HEK293 (cell line): ENCODE results near the gene CYB5R4.

Experiments used
- KLF1 ChIP-seq: fragments of 450-650 bp; formaldehyde crosslinking; IDR thresholded peaks from 2 replicates; pipeline ENCODE4 v1.5.1; 2016; ENCODE audit warnings: missing biosample characterization, missing genetic modification characterization
- OSR2 ChIP-seq: fragments of 450-650 bp; formaldehyde crosslinking; IDR thresholded peaks from 2 replicates; pipeline ENCODE4 v1.5.1; 2016; ENCODE audit warnings: missing biosample characterization, missing genetic modification characterization
- SCRT2 ChIP-seq: fragments of 450-650 bp; formaldehyde crosslinking; IDR thresholded peaks from 2 replicates; pipeline ENCODE4 v1.5.1; 2016; ENCODE audit warnings: missing biosample characterization, missing genetic modification characterization
- SETDB1 ChIP-seq: IDR thresholded peaks from one replicate; pipeline ENCODE4 v1.6.1; 2017; ENCODE audit warnings: mild to moderate bottlenecking, low read length, moderate library complexity, mixed read lengths; ENCODE audit not compliant: insufficient read length
- ZBTB20 ChIP-seq: fragments of 450-650 bp; formaldehyde crosslinking; IDR thresholded peaks from 2 replicates; pipeline ENCODE4 v1.5.1; 2016; ENCODE audit warnings: missing biosample characterization, missing genetic modification characterization
- ZBTB48 ChIP-seq: fragments of 450-650 bp; formaldehyde crosslinking; IDR thresholded peaks from 2 replicates; pipeline ENCODE4 v1.5.1; 2016; ENCODE audit warnings: missing biosample characterization, missing genetic modification characterization
- ZFP3 ChIP-seq: fragments of 450-650 bp; formaldehyde crosslinking; IDR thresholded peaks from 2 replicates; pipeline ENCODE4 v1.5.1; 2016; ENCODE audit warnings: low read depth, missing biosample characterization, missing genetic modification characterization
- ZIC2 ChIP-seq: fragments of 450-650 bp; formaldehyde crosslinking; IDR thresholded peaks from 2 replicates; pipeline ENCODE4 v1.5.1; 2016; ENCODE audit warnings: missing biosample characterization, missing genetic modification characterization
- ZNF138 ChIP-seq: fragments of 450-650 bp; formaldehyde crosslinking; IDR thresholded peaks from 2 replicates; pipeline ENCODE4 v1.5.1; 2016; ENCODE audit warnings: missing biosample characterization, missing genetic modification characterization, borderline replicate concordance
- ZNF140 ChIP-seq: fragments of 450-650 bp; formaldehyde crosslinking; IDR thresholded peaks from 2 replicates; pipeline ENCODE4 v1.5.1; 2016; ENCODE audit warnings: missing biosample characterization, missing genetic modification characterization
- ZNF16 ChIP-seq: fragments of 450-650 bp; formaldehyde crosslinking; IDR thresholded peaks from 2 replicates; pipeline ENCODE4 v1.5.1; 2016; ENCODE audit warnings: low read depth, missing biosample characterization, missing genetic modification characterization
- ZNF19 ChIP-seq: fragments of 450-650 bp; formaldehyde crosslinking; IDR thresholded peaks from 2 replicates; pipeline ENCODE4; 2016; ENCODE audit warnings: missing biosample characterization, missing genetic modification characterization, low read depth
- ZNF2 ChIP-seq: fragments of 450-650 bp; formaldehyde crosslinking; IDR thresholded peaks from 2 replicates; pipeline ENCODE4 v1.5.1; 2016; ENCODE audit warnings: missing biosample characterization, missing genetic modification characterization
- ZNF248 ChIP-seq: fragments of 450-650 bp; formaldehyde crosslinking; IDR thresholded peaks from 2 replicates; pipeline ENCODE4 v1.5.1; 2017; ENCODE audit warnings: missing biosample characterization, missing genetic modification characterization
- ZNF37A ChIP-seq: fragments of 450-650 bp; IDR thresholded peaks from 2 replicates; pipeline ENCODE4 v1.5.1; 2018; ENCODE audit warnings: missing biosample characterization, missing genetic modification characterization
- ZNF394 ChIP-seq: fragments of 450-650 bp; formaldehyde crosslinking; IDR thresholded peaks from 2 replicates; pipeline ENCODE4 v1.5.1; 2016; ENCODE audit warnings: missing biosample characterization, missing genetic modification characterization, mild to moderate bottlenecking, moderate library complexity, borderline replicate concordance
- ZNF404 ChIP-seq: fragments of 450-650 bp; formaldehyde crosslinking; IDR thresholded peaks from 2 replicates; pipeline ENCODE4 v1.5.1; 2017; ENCODE audit warnings: missing biosample characterization, missing genetic modification characterization
- ZNF426 ChIP-seq: fragments of 450-650 bp; formaldehyde crosslinking; IDR thresholded peaks from 2 replicates; pipeline ENCODE4 v1.5.1; 2017; ENCODE audit warnings: missing biosample characterization, missing genetic modification characterization, mild to moderate bottlenecking, inconsistent platforms, moderate library complexity
- ZNF488 ChIP-seq: fragments of 450-650 bp; formaldehyde crosslinking; IDR thresholded peaks from 2 replicates; pipeline ENCODE4 v1.5.1; 2016; ENCODE audit warnings: missing biosample characterization, missing genetic modification characterization
- ZNF514 ChIP-seq: fragments of 450-650 bp; formaldehyde crosslinking; IDR thresholded peaks from 2 replicates; pipeline ENCODE4 v1.5.1; 2016; ENCODE audit warnings: missing biosample characterization, missing genetic modification characterization
- ZNF518A ChIP-seq: fragments of 450-650 bp; formaldehyde crosslinking; conservative IDR thresholded peaks from 2 replicates; pipeline ENCODE4 v1.5.1; 2016; ENCODE audit warnings: low read depth, missing biosample characterization, missing genetic modification characterization
- ZNF529 ChIP-seq: fragments of 450-650 bp; formaldehyde crosslinking; IDR thresholded peaks from 2 replicates; pipeline ENCODE4 v1.5.1; 2017; ENCODE audit warnings: missing genetic modification characterization, missing biosample characterization; ENCODE audit not compliant: insufficient replicate concordance
- ZNF549 ChIP-seq: fragments of 450-650 bp; IDR thresholded peaks from 2 replicates; pipeline ENCODE4 v1.5.1; 2018; ENCODE audit warnings: missing biosample characterization, missing genetic modification characterization, mild to moderate bottlenecking, inconsistent platforms, moderate library complexity
- ZNF555 ChIP-seq: fragments of 450-650 bp; formaldehyde crosslinking; conservative IDR thresholded peaks from 2 replicates; pipeline ENCODE4 v1.5.1; 2017; ENCODE audit warnings: missing biosample characterization, mild to moderate bottlenecking, missing genetic modification characterization, inconsistent platforms
- ZNF600 ChIP-seq: fragments of 450-650 bp; formaldehyde crosslinking; IDR thresholded peaks from 2 replicates; pipeline ENCODE4 v1.5.1; 2016; ENCODE audit warnings: missing biosample characterization, missing genetic modification characterization
- ZNF610 ChIP-seq: fragments of 450-650 bp; formaldehyde crosslinking; IDR thresholded peaks from 2 replicates; pipeline ENCODE4 v1.5.1; 2016; ENCODE audit warnings: missing biosample characterization, missing genetic modification characterization, borderline replicate concordance
- ZNF624 ChIP-seq: fragments of 450-650 bp; formaldehyde crosslinking; IDR thresholded peaks from 2 replicates; pipeline ENCODE4 v1.5.1; 2017; ENCODE audit warnings: missing biosample characterization, missing genetic modification characterization
- ZNF626 ChIP-seq: fragments of 450-650 bp; sonication (Bioruptor Pico); formaldehyde crosslinking; IDR thresholded peaks from 2 replicates; pipeline ENCODE4 v1.5.1; 2018; ENCODE audit warnings: missing biosample characterization, missing genetic modification characterization, inconsistent platforms
- ZNF658 ChIP-seq: fragments of 450-650 bp; formaldehyde crosslinking; IDR thresholded peaks from 2 replicates; pipeline ENCODE4; 2016; ENCODE audit warnings: missing biosample characterization, missing genetic modification characterization
- ZNF677 ChIP-seq: fragments of 450-650 bp; IDR thresholded peaks from 2 replicates; pipeline ENCODE4 v1.5.0; 2018; ENCODE audit warnings: missing biosample characterization, mild to moderate bottlenecking, missing genetic modification characterization, moderate library complexity
- TF ChIP-seq, protein P1 (sequence below): fragments of 450-650 bp; formaldehyde crosslinking; IDR thresholded peaks from 2 replicates; pipeline ENCODE4 v1.5.1; 2017; ENCODE audit warnings: missing biosample characterization, missing genetic modification characterization
- TF ChIP-seq, protein P2 (sequence below): fragments of 450-650 bp; formaldehyde crosslinking; IDR thresholded peaks from 2 replicates; pipeline ENCODE4 v1.5.1; 2017; ENCODE audit warnings: missing biosample characterization, missing genetic modification characterization

Gene CYB5R4

DNA sequence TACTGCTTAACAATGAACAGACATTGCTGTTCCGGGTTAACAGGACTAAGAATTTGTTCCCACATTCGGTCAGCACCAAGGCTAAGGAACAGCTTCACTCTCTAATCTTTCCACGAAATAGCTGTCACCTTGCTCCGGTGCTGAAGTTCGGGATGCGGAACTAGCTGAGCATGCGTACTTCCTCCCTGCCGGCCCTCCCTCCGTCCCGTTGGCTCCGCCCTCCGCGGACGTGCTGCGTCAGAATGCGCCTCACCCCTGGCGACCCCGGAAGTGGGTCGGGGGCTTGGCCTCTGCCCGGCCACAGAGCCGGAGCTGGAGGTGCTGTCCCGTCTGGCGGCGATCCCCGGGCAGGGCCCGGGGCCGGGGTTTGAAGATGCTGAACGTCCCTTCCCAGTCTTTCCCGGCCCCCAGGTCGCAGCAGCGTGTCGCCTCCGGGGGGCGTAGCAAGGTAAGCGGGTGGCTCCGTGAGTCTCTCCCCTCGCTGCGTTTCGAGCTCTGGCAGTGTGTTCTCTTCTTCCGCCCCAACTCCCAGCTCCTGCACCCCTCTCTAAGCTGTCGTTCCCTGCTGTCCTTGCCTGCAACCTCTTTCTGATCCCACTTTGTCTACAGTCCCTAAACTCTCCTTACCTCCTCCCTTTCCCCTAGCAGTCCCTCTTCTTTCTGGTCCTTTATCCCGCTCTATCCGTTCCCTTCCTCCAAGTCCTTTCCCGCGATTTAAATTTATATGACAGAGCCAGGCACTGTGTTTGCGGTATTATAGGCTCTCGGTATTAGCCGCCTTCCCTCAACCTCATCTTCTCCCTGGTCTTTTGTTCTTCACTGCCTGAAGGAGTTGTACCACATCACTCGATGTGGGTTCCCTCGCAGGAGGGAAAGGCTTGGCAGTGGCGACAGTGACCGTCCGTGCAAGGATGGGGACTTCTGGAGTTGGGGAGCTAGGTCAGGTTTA, at the start of gene CYB5R4 (continued):
- TF ChIP-seq ZNF140, result no peak
- TF ChIP-seq ZNF529 (tag by site-specific recombination), result no peak
- TF ChIP-seq ZNF626 (tag by site-specific recombination), result no peak
- TF ChIP-seq ZNF555 (tag by site-specific recombination), result no peak
- TF ChIP-seq ZNF248, result no peak
- no peak for TF ChIP-seq OSR2 (tag by site-specific recombination)
- TF ChIP-seq SCRT2 (tag by site-specific recombination), result no peak
- TF ChIP-seq ZNF610 (tag by site-specific recombination), result peak; percentile 42; the same call in 1 of the 2 replicates
- peak; percentile 72 for TF ChIP-seq KLF1
- no peak for TF ChIP-seq ZNF138 (tag by site-specific recombination)
- peak; percentile 76 for TF ChIP-seq ZNF2 (tag by site-specific recombination)
- TF ChIP-seq ZNF600, result peak; percentile 85
- no peak for TF ChIP-seq ZNF19 (tag by site-specific recombination)
- no peak for TF ChIP-seq ZNF549
- TF ChIP-seq ZNF426 (tag by site-specific recombination), result no peak
- no peak for TF ChIP-seq ZNF677 (tag by site-specific recombination)
- TF ChIP-seq, protein P1, sequence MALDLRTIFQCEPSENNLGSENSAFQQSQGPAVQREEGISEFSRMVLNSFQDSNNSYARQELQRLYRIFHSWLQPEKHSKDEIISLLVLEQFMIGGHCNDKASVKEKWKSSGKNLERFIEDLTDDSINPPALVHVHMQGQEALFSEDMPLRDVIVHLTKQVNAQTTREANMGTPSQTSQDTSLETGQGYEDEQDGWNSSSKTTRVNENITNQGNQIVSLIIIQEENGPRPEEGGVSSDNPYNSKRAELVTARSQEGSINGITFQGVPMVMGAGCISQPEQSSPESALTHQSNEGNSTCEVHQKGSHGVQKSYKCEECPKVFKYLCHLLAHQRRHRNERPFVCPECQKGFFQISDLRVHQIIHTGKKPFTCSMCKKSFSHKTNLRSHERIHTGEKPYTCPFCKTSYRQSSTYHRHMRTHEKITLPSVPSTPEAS (tag by site-specific recombination), result peak; percentile 81
- no peak for TF ChIP-seq SETDB1
- no peak for TF ChIP-seq ZNF404
- TF ChIP-seq ZNF37A, result no peak
- peak; percentile 95 for TF ChIP-seq ZBTB20
- TF ChIP-seq, protein P2, sequence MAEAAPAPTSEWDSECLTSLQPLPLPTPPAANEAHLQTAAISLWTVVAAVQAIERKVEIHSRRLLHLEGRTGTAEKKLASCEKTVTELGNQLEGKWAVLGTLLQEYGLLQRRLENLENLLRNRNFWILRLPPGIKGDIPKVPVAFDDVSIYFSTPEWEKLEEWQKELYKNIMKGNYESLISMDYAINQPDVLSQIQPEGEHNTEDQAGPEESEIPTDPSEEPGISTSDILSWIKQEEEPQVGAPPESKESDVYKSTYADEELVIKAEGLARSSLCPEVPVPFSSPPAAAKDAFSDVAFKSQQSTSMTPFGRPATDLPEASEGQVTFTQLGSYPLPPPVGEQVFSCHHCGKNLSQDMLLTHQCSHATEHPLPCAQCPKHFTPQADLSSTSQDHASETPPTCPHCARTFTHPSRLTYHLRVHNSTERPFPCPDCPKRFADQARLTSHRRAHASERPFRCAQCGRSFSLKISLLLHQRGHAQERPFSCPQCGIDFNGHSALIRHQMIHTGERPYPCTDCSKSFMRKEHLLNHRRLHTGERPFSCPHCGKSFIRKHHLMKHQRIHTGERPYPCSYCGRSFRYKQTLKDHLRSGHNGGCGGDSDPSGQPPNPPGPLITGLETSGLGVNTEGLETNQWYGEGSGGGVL (tag by site-specific recombination), result no peak
- TF ChIP-seq ZNF394 (tag by site-specific recombination), result peak; percentile 51; the same call in 1 of the 2 replicates
- TF ChIP-seq ZNF518A (tag by site-specific recombination), result peak; percentile 35
- TF ChIP-seq ZNF514 (tag by site-specific recombination), result no peak
- no peak for TF ChIP-seq ZNF488 (tag by site-specific recombination)
- TF ChIP-seq ZIC2 (tag by site-specific recombination), result peak; percentile 64
- peak; percentile 37 for TF ChIP-seq ZNF16
- no peak for TF ChIP-seq ZNF624 (tag by site-specific recombination)
- no peak for TF ChIP-seq ZNF658 (tag by site-specific recombination)
- TF ChIP-seq ZFP3, result no peak
- peak; percentile 100 for TF ChIP-seq ZBTB48 (tag by site-specific recombination)
